DOHH2 (cell line): ENCODE measurements around the gene ANTXR1.

ENCODE experiments used
- H3F3A ChIP-seq: fragments of 200-600 bp; sonication (generic), shearing (Covaris generic); 2 replicates; pipeline ENCODE4 v1.6.0; 2016; ENCODE audit warnings: antibody characterized with exemption, mild to moderate bottlenecking; ENCODE audit not compliant: control insufficient read depth, insufficient read depth
- H3K27ac ChIP-seq: fragments of 200-600 bp; sonication (generic); 2 replicates; pipeline ENCODE4 v1.5.1; 2014; ENCODE audit warnings: low read depth, mild to moderate bottlenecking, low read length, moderate library complexity
- H3K27me3 ChIP-seq: fragments of 200-600 bp; sonication (generic); 2 replicates; pipeline ENCODE4 v1.6.1; 2014; ENCODE audit warnings: mild to moderate bottlenecking, low read length, mixed read lengths; ENCODE audit not compliant: control insufficient read depth
- H3K36me3 ChIP-seq: fragments of 200-600 bp; sonication (generic); 2 replicates; pipeline ENCODE4 v1.6.1; 2014; ENCODE audit warnings: mild to moderate bottlenecking, low read length, moderate library complexity, mixed read lengths; ENCODE audit not compliant: control insufficient read depth
- H3K4me1 ChIP-seq: fragments of 200-600 bp; sonication (generic); 2 replicates; pipeline ENCODE4 v1.6.1; 2014; ENCODE audit warnings: mild to moderate bottlenecking, low read length, mixed read lengths; ENCODE audit not compliant: control insufficient read depth
- H3K4me2 ChIP-seq: fragments of 200-600 bp; sonication (generic); 2 replicates; pipeline ENCODE4 v1.6.0; 2014; ENCODE audit warnings: mild to moderate bottlenecking, low read length, moderate library complexity
- H3K4me3 ChIP-seq: fragments of 200-600 bp; sonication (generic); 2 replicates; pipeline ENCODE4 v1.5.1; 2014; ENCODE audit warnings: mild to moderate bottlenecking, low read length, mixed read lengths
- H3K79me2 ChIP-seq: fragments of 200-600 bp; sonication (generic); 2 replicates; pipeline ENCODE4 v1.6.1; 2014; ENCODE audit warnings: mild to moderate bottlenecking, low read length, mixed read lengths; ENCODE audit not compliant: control insufficient read depth
- H3K9me2 ChIP-seq: fragments of 200-600 bp; sonication (generic); replicated peaks from 2 replicates; pipeline ENCODE4 v1.6.1; 2014; ENCODE audit warnings: mild to moderate bottlenecking, low read length, mixed read lengths; ENCODE audit not compliant: control insufficient read depth
- H3K9me3 ChIP-seq: fragments of 200-600 bp; sonication (generic); 2 replicates; pipeline ENCODE4 v1.6.1; 2014; ENCODE audit warnings: antibody characterized with exemption, low read length, mixed read lengths; ENCODE audit not compliant: control insufficient read depth, insufficient read depth
- H4K20me1 ChIP-seq: fragments of 200-600 bp; sonication (generic); 2 replicates; pipeline ENCODE4 v1.6.0; 2014; ENCODE audit warnings: low read depth, mild to moderate bottlenecking, antibody characterized with exemption, low read length, moderate library complexity; ENCODE audit not compliant: control insufficient read depth, insufficient read depth
- CTCF ChIP-seq: fragments of 200-600 bp; sonication (generic); IDR thresholded peaks from one replicate; pipeline ENCODE4 v1.5.1; 2014; ENCODE audit warnings: antibody characterized with exemption, mild to moderate bottlenecking, low read depth, low read length; ENCODE audit not compliant: poor library complexity, severe bottlenecking
- EZH2phosphoT487 ChIP-seq: fragments of 200-600 bp; sonication (generic); IDR thresholded peaks from 2 replicates; pipeline ENCODE4 v1.6.1; 2017; ENCODE audit warnings: borderline replicate concordance, mild to moderate bottlenecking, antibody characterized with exemption, low read length, moderate library complexity, mixed read lengths

ANTXR1 gene

GRCh38 chr2:69151931-69152330, 139.0 kb downstream of the ANTXR1 start:
- TF ChIP-seq CTCF: no peak
- no peak for TF ChIP-seq EZH2phosphoT487
- no peaks in the 10 kb centered on the region for H4K20me1 ChIP-seq
- H3K4me3 ChIP-seq: no peak overlapping the region
- H3K4me2 ChIP-seq: no peak overlapping the region
- H3K27ac ChIP-seq: no peak overlapping the region
- H3K4me1 ChIP-seq: no peaks in the 10 kb centered on the region
- H3K9me2 ChIP-seq: no peaks in the 10 kb centered on the region
- H3K79me2 ChIP-seq: no peaks in the 10 kb centered on the region
- no peaks in the 10 kb centered on the region for H3K36me3 ChIP-seq
- H3K9me3 ChIP-seq: no peaks in the 10 kb centered on the region
- no peaks in the 10 kb centered on the region for H3K27me3 ChIP-seq
- no peaks in the 10 kb centered on the region for H3F3A ChIP-seq

- H3K27ac ChIP-seq: no peak overlapping the region
Observed at GRCh38 chr2:69152847-69153583, 140.0 kb downstream of the ANTXR1 start.

GRCh38 chr2:69154106-69154505, 141.1 kb downstream of the ANTXR1 start:
- H3K27me3 ChIP-seq: no peaks in the 10 kb centered on the region; the same call in 1 of the 2 replicates
- TF ChIP-seq CTCF: no peak
- TF ChIP-seq EZH2phosphoT487: no peak
- no peaks in the 10 kb centered on the region for H3K36me3 ChIP-seq
- no peaks in the 10 kb centered on the region for H3K79me2 ChIP-seq
- no peaks in the 10 kb centered on the region for H4K20me1 ChIP-seq
- H3K27ac ChIP-seq: no peak overlapping the region
- no peaks in the 10 kb centered on the region for H3F3A ChIP-seq
- H3K9me3 ChIP-seq: no peaks in the 10 kb centered on the region
- H3K4me1 ChIP-seq: no peaks in the 10 kb centered on the region
- no peaks in the 10 kb centered on the region for H3K9me2 ChIP-seq
- H3K4me3 ChIP-seq: no peak overlapping the region
- no peak overlapping the region for H3K4me2 ChIP-seq

More at GRCh38 chr2:69152847-69153583, 140.0 kb downstream of the ANTXR1 start:
- H4K20me1 ChIP-seq: no peaks in the 10 kb centered on the region
- H3K27me3 ChIP-seq: no peaks in the 10 kb centered on the region; the same call in 1 of the 2 replicates
- H3K9me3 ChIP-seq: no peaks in the 10 kb centered on the region
- H3K4me1 ChIP-seq: no peaks in the 10 kb centered on the region
- no peak for TF ChIP-seq EZH2phosphoT487
- no peak for TF ChIP-seq CTCF
- no peak overlapping the region for H3K4me2 ChIP-seq
- no peaks in the 10 kb centered on the region for H3K36me3 ChIP-seq
- no peaks in the 10 kb centered on the region for H3K9me2 ChIP-seq
- H3F3A ChIP-seq: no peaks in the 10 kb centered on the region
- no peaks in the 10 kb centered on the region for H3K79me2 ChIP-seq
- H3K4me3 ChIP-seq: no peak overlapping the region
